ENCODE data around the gene BLNK. TPM values are rescaled to one million over a fixed set of nuclear protein-coding genes. Genes with fewer than 3 reads are reported as not detected.

The BLNK gene
- total RNA-seq, 1 donor, result not detected

- no peak for DNase-seq (ENCODE audit: low read depth)
- TF ChIP-seq CTCF (IDR thresholded peaks at IDR 0.05; ENCODE audit: insufficient read depth, low read length), result no peak
- H3K4me3 ChIP-seq (ENCODE audit: low read depth, low read length), result no peak overlapping the region
These were observed 27.0 kb upstream of the BLNK start for GRCh38 chr10:96298362-96298761.

GRCh38 chr10:96297486-96297885 lies 26.1 kb upstream of the BLNK start:
- no peak overlapping the region for H3K4me3 ChIP-seq (ENCODE audit: low read depth, low read length)
- DNase-seq (ENCODE audit: low read depth), result no peak
- TF ChIP-seq CTCF (IDR thresholded peaks at IDR 0.05; ENCODE audit: insufficient read depth, low read length), result no peak

- H3K4me3 ChIP-seq (ENCODE audit: low read depth, low read length), result no peak overlapping the region
- no peak for DNase-seq (ENCODE audit: low read depth)
- no peak for TF ChIP-seq CTCF (IDR thresholded peaks at IDR 0.05; ENCODE audit: insufficient read depth, low read length)
These were observed 24.1 kb upstream of the BLNK start for GRCh38 chr10:96295475-96295874.

DNA sequence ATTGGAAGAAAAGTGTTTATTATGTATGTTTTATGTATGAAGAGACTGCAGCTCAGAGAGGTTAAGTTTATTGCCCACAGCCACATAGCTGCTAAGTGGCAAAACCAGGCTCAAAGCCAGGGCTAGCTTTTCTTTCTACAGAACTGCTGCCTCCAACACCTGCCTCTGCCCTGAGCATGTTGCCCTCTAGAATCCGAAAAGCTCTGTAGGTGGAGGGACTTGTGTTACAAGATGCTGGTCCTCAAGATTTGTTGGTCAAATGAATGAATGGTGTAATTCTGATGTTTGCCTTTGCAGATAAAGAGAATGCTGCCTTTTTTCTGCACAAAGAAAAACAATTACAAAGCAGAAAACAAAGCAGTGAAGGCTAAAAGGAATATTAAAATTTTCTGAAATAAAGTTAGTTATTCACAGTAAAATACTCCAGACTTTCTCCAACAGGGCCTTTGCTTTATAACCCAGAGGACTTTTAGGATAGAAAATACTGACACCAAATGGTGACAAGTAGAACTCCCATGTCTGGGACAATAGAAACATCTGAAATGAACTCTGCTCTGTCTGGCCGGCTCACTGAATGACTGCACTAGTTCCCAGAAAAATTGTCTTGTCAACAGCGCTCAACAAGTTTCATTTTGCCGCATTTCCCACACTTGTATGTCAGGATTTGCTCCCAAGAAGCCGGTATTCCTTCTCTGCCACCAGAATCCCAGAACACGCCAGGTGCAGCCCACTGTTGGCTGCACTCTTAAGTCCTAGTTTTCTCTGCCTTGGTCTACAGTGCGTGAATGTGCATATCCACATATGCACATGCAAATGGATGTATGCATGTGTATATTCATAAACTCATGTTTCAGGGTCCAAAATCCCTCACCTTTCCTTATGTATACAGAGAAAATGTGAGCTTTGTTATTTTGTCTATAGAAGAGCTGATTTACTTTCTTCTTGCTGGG lies 21.9 kb upstream of the BLNK start:
- DNase-seq (ENCODE audit: low read depth), result peak; percentile 60
- peak; percentile 56 for TF ChIP-seq CTCF (IDR thresholded peaks at IDR 0.05; ENCODE audit: insufficient read depth, low read length)

GRCh38 chr10:96290368-96291133 lies 19.2 kb upstream of the BLNK start:
- TF ChIP-seq CTCF (IDR thresholded peaks at IDR 0.05; ENCODE audit: insufficient read depth, low read length), result no peak
- DNase-seq (ENCODE audit: low read depth), result no peak
- H3K4me3 ChIP-seq (ENCODE audit: low read depth, low read length), result no peak overlapping the region

More for the DNA sequence above, 21.9 kb upstream of the BLNK start:
- H3K4me3 ChIP-seq (ENCODE audit: low read depth, low read length), result no peak overlapping the region

DNA sequence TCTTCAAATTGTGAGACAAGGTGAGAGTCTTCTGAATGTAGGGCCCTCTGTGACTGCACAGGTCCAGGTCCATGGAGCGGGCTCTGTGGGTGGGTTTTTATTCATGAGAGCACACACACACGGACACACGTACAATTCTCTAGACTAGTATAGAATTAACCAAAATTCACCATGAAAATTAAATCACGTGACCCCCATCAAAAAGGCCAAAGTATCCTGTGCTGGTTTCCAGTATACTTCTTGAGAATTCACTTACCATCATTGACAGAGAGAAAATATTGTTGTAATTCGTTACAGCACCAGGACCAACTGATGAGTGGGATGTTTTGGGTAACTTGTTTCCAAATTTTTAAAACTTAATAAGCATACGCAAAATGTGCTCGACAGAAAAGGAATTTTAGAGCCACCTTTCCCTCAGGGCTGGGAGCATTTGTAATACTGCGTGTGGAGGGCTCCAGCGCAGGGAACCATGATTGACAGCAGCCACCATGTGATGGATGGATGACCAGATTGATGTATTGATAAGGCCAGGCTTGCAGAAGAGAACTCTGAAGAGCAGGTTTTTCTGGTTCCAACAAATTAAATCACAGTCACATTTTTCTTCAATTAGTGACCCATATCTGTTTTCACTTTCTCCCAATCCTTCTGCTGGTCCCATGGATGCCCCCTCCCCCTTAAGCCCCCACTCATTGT lies 18.0 kb upstream of the BLNK start:
- no peak overlapping the region for H3K4me3 ChIP-seq (ENCODE audit: low read depth, low read length)
- no peak for DNase-seq (ENCODE audit: low read depth)
- TF ChIP-seq CTCF (IDR thresholded peaks at IDR 0.05; ENCODE audit: insufficient read depth, low read length), result no peak

All from fibroblast of the aortic adventitia (primary cell).